Endothelial cell of umbilical vein (primary cell): Measurements from ENCODE around the gene VSX2. TPM values are rescaled to one million over a fixed set of nuclear protein-coding genes. Genes with fewer than 3 reads are reported as not detected.

ENCODE experiments used
- BruUV-seq: library from RNA; stranded (reverse); fragments of 400-500 nt; replicated peaks from 2 replicates; lab custom pipeline; 2021; lab: Mats Ljungman, UMichigan
- CTCF ChIA-PET: fragments of 300-600, 350-600 bp; sonication (Branson Sonifier 250); formaldehyde crosslinking; loops from one replicate; lab custom pipeline; 2021; ENCODE audit warnings: antibody characterized with exemption, inconsistent platforms; lab: Charles Lee
- POLR2A ChIA-PET: fragments of 300-600, 350-600 bp; sonication (Branson Sonifier 250); formaldehyde crosslinking; loops from one replicate; lab custom pipeline; 2021; ENCODE audit warnings: antibody characterized with exemption, inconsistent platforms; lab: Charles Lee
- DNase-seq: peaks from one replicate; pipeline ENCODE4 v3.0.0-alpha.2; 2011; ENCODE audit warnings: low read depth, low spot score
- FAIRE-seq: peaks from 2 replicates; lab custom pipeline; 2011; peaks lifted over from hg19 to GRCh38; lab: Jason Lieb, UNC
- H2AFZ ChIP-seq: 2 replicates; pipeline ENCODE4 v1.6.0; 2012; ENCODE audit warnings: low read depth, low read length, control low read depth, inconsistent platforms
- H3K27ac ChIP-seq: 2 replicates; pipeline ENCODE4 v1.5.1; 2011; ENCODE audit warnings: low read depth, mild to moderate bottlenecking, control low read depth, low read length, moderate library complexity; ENCODE audit not compliant: insufficient read depth
- H3K27me3 ChIP-seq, 2 experiments: 2 replicates each; pipeline versions ENCODE4 v1.6.0 to v1.6.1; 2011; ENCODE audit warnings: low read length in 2 of 2, mixed read lengths in 1 of 2; ENCODE audit not compliant: control insufficient read depth in 2 of 2, insufficient read depth in 2 of 2
- H3K36me3 ChIP-seq, 2 experiments: 2 replicates in 1 of 2; 3 replicates in 1 of 2; pipeline ENCODE4 v1.5.1; 2011; ENCODE audit warnings: low read length in 2 of 2, mild to moderate bottlenecking in 1 of 2, moderate library complexity in 1 of 2; ENCODE audit not compliant: control insufficient read depth in 2 of 2, insufficient read depth in 2 of 2; ENCODE audit errors: extremely low read depth in 1 of 2
- H3K4me1 ChIP-seq: 3 replicates; pipeline ENCODE4 v1.5.1; 2011; ENCODE audit warnings: mild to moderate bottlenecking, low read length; ENCODE audit not compliant: control insufficient read depth, insufficient read depth; ENCODE audit errors: extremely low read depth
- H3K4me2 ChIP-seq: 2 replicates; pipeline ENCODE4 v1.6.1; 2011; ENCODE audit warnings: low read length, control low read depth, mixed read lengths; ENCODE audit not compliant: insufficient read depth
- H3K4me3 ChIP-seq, 3 experiments: fragments of 200-600 bp in 1 of 3; sonication (generic), shearing (Covaris generic) in 1 of 3; replicated peaks in 1 of 3; 2 replicates each; pipeline ENCODE4 v1.5.1; 2011 to 2016; ENCODE audit warnings: control low read depth in 3 of 3, low read length in 3 of 3, mild to moderate bottlenecking in 2 of 3, inconsistent platforms in 1 of 3, low read depth in 1 of 3, moderate library complexity in 1 of 3; ENCODE audit not compliant: insufficient read depth in 1 of 3
- H3K79me2 ChIP-seq: 2 replicates; pipeline ENCODE4 v1.6.0; 2012; ENCODE audit warnings: low read length, inconsistent platforms; ENCODE audit not compliant: control insufficient read depth, insufficient read depth
- H3K9ac ChIP-seq: replicated peaks from 2 replicates; pipeline ENCODE3; 2011; ENCODE audit warnings: low read length, control low read depth; ENCODE audit not compliant: insufficient read depth; ENCODE audit errors: extremely low read depth
- H3K9me1 ChIP-seq: replicated peaks from 3 replicates; pipeline ENCODE4 v1.6.0; 2011; ENCODE audit warnings: mild to moderate bottlenecking, low read length; ENCODE audit not compliant: control insufficient read depth, insufficient read depth; ENCODE audit errors: extremely low read depth
- H3K9me3 ChIP-seq: replicated peaks from 2 replicates; pipeline ENCODE4 v1.5.1; 2012; ENCODE audit warnings: low read length, inconsistent platforms; ENCODE audit not compliant: control insufficient read depth, insufficient read depth
- H4K20me1 ChIP-seq: replicated peaks from 2 replicates; pipeline ENCODE3; 2011; ENCODE audit warnings: mild to moderate bottlenecking, low read length; ENCODE audit not compliant: control insufficient read depth, insufficient read depth; ENCODE audit errors: extremely low read depth
- CTCF ChIP-seq, 2 donors: IDR thresholded peaks; 1 replicate in 1 of 2; 2 replicates in 1 of 2; pipeline ENCODE4 v1.5.1; 2011; ENCODE audit warnings: low read length in 2 of 2, mild to moderate bottlenecking in 2 of 2, moderate library complexity in 2 of 2, control low read depth in 1 of 2, inconsistent platforms in 1 of 2, low read depth in 1 of 2; ENCODE audit not compliant: insufficient read depth in 1 of 2; ENCODE audit errors: extremely low read depth in 1 of 2
- EZH2 ChIP-seq: IDR thresholded peaks from 2 replicates; pipeline ENCODE4 v1.6.1; 2012; ENCODE audit warnings: borderline replicate concordance, low read depth, mild to moderate bottlenecking, moderate library complexity, low read length, inconsistent platforms; ENCODE audit not compliant: severe bottlenecking
- FOS ChIP-seq: IDR thresholded peaks from 2 replicates; pipeline ENCODE4 v1.6.1; 2011; ENCODE audit warnings: mild to moderate bottlenecking, low read length, moderate library complexity, borderline replicate concordance; ENCODE audit not compliant: insufficient read depth
- GATA2 ChIP-seq: IDR thresholded peaks from 2 replicates; pipeline ENCODE4 v1.7.0; 2011; ENCODE audit warnings: low read depth, mild to moderate bottlenecking, moderate library complexity, mixed read lengths, low read length; ENCODE audit not compliant: insufficient read length, insufficient read depth
- JUN ChIP-seq: IDR thresholded peaks from 2 replicates; pipeline ENCODE4 v1.6.1; 2011; ENCODE audit warnings: borderline replicate concordance, low read depth; ENCODE audit not compliant: insufficient read length, insufficient read depth
- MAX ChIP-seq: IDR thresholded peaks from 2 replicates; pipeline ENCODE4 v1.6.1; 2011; ENCODE audit not compliant: insufficient read depth, insufficient read length
- MYC ChIP-seq: IDR thresholded peaks from one replicate; pipeline ENCODE4 v1.6.1; 2011; ENCODE audit warnings: mild to moderate bottlenecking, low read depth, low read length
- POLR2A ChIP-seq: IDR thresholded peaks from 2 replicates; pipeline ENCODE4 v1.6.1; 2012; ENCODE audit warnings: low read depth, mild to moderate bottlenecking, control low read depth, low read length
- POLR2AphosphoS5 ChIP-seq: IDR thresholded peaks from 2 replicates; pipeline ENCODE4 v1.6.1; 2012; ENCODE audit warnings: low read depth, mild to moderate bottlenecking, control low read depth, low read length, moderate library complexity; ENCODE audit not compliant: insufficient read depth
- dilution Hi-C: fragments of 300-500 bp; cut with MboI; formaldehyde crosslinking; loops from one replicate; pipeline ENCODE4 v1.15.0; 2019; ENCODE audit warnings: low sequenced_read_pairs; ENCODE audit not compliant: extremely low pct_ligation_motif_present
- intact Hi-C: fragments of 100-400 bp; cut with micrococcal nuclease; formaldehyde crosslinking; loops from one replicate; pipeline ENCODE4 v1.10.0; 2022
- polyA plus RNA-seq, 4 experiments: library from polyadenylated mRNA; depleted of rRNA in 3 of 4; stranded (reverse) in 3 of 4; unstranded in 1 of 4; fragments of >200 nt; gene quantifications; 2 replicates each; pipeline versions ENCODE4 v1.2.1 to v1.2.3, GENCODE V29; 2011 to 2012; ENCODE audit warnings: missing spikeins in 1 of 4
- total RNA-seq: library from RNA; stranded (reverse); gene quantifications from 2 replicates; pipeline ENCODE4 v1.2.3, GENCODE V29; 2021

The VSX2 gene
- total and polyA plus RNA-seq, 2 donors (not counting 3 experiments of a cell fraction or from before 2014, with no cell fraction given), result not detected

GRCh38 chr14:74202113-74202512, 37.1 kb upstream of the VSX2 start:
- no TSS peak for BruUV-seq
- no peaks in the 10 kb centered on the region for H4K20me1 ChIP-seq
- no peak overlapping the region for H3K9ac ChIP-seq
- no peaks in the 10 kb centered on the region for H3K79me2 ChIP-seq
- H3K27ac ChIP-seq, result no peak overlapping the region
- dilution Hi-C loops, result no loop called here
- TF ChIP-seq JUN (no peak), GATA2 (no peak), MAX (no peak), POLR2A (no peak), POLR2AphosphoS5 (no peak), MYC (no peak), FOS (no peak), CTCF (IDR thresholded peaks at IDR 0.05; ENCODE audit: extremely low read depth in 1 of 2, insufficient read depth in 1 of 2, low read depth in 1 of 2, low read length in 2 of 2) (no peak), EZH2 (no peak)
- no peaks in the 10 kb centered on the region for H3K9me3 ChIP-seq
- intact Hi-C loops, result no loop called here
- H3K4me3 ChIP-seq, result no peak overlapping the region
- no peak overlapping the region for H3K4me2 ChIP-seq
- ChIA-PET CTCF (no interaction called here), POLR2A (no interaction called here)
- DNase-seq (no peak), FAIRE-seq (no peak)
- H2AFZ ChIP-seq, result no peak overlapping the region
- H3K9me1 ChIP-seq, result no peaks in the 10 kb centered on the region
- no peaks in the 10 kb centered on the region for H3K27me3 ChIP-seq
- H3K4me1 ChIP-seq, result no peaks in the 10 kb centered on the region
- H3K36me3 ChIP-seq, result peaks cover 0 to 2% of the 10 kb centered on the region in 2 experiments
